IMR-90 (cell line): Measurements from ENCODE around the gene COL20A1.

Experiments
- RAD21 ChIP-seq: IDR thresholded peaks from 2 replicates; pipeline ENCODE4 v1.6.1; 2012; ENCODE audit warnings: low read length, improper control_type of control experiment
- TF ChIP-seq, protein P1 (sequence below): conservative IDR thresholded peaks from 2 replicates; pipeline ENCODE4 v1.5.1; 2012; ENCODE audit warnings: mild to moderate bottlenecking, low read depth, low read length, improper control_type of control experiment

DNA sequence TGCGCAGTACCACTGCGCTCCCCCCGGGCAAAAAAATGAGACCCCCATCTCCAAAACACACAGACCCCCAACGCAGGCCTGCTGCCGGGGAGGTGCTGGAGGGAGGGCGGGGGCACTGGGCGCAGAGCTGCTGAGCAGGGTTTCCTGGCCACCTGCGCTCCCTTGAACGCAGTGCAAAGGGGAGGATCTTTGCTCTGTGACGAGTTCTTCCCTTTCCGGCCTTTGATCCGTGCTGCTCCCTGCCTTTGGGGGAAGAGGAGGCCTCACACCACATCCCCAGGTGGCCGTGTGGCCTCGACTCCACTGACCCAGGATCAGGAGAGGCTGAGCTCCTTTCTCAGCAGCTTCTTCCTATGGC, 8.9 kb upstream of the COL20A1 start:
- TF ChIP-seq, protein P1, sequence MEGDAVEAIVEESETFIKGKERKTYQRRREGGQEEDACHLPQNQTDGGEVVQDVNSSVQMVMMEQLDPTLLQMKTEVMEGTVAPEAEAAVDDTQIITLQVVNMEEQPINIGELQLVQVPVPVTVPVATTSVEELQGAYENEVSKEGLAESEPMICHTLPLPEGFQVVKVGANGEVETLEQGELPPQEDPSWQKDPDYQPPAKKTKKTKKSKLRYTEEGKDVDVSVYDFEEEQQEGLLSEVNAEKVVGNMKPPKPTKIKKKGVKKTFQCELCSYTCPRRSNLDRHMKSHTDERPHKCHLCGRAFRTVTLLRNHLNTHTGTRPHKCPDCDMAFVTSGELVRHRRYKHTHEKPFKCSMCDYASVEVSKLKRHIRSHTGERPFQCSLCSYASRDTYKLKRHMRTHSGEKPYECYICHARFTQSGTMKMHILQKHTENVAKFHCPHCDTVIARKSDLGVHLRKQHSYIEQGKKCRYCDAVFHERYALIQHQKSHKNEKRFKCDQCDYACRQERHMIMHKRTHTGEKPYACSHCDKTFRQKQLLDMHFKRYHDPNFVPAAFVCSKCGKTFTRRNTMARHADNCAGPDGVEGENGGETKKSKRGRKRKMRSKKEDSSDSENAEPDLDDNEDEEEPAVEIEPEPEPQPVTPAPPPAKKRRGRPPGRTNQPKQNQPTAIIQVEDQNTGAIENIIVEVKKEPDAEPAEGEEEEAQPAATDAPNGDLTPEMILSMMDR, result no peak
- no peak for TF ChIP-seq RAD21
